Upper lobe of right lung (tissue), 1 donor: Measurements from ENCODE around the gene DNTTIP2. TPM values are rescaled to one million over a fixed set of nuclear protein-coding genes. Genes with fewer than 3 reads are reported as not detected.
A peak's percentile ranks its signal among the peaks of the same experiment; 100 is the strongest.

Experiments
- ATAC-seq: fragments of 200-7000 bp; cut with Tn5 transposase; one replicate; pipeline ENCODE4 v1.9.1; 2020; ENCODE audit warnings: mild to moderate bottlenecking, moderate library complexity
- DNase-seq: peaks from one replicate; pipeline ENCODE4 v3.0.0-alpha.2; 2020
- H3K27ac ChIP-seq: fragments of 200-600 bp; one replicate; pipeline ENCODE4 v1.8.0; 2022
- H3K27me3 ChIP-seq: fragments of 200-600 bp; one replicate; pipeline ENCODE4 v1.8.0; 2022; ENCODE audit warnings: mild to moderate bottlenecking
- H3K36me3 ChIP-seq: fragments of 200-600 bp; one replicate; pipeline ENCODE4 v1.8.0; 2022
- H3K4me1 ChIP-seq: fragments of 200-600 bp; one replicate; pipeline ENCODE4 v1.8.0; 2022
- H3K4me3 ChIP-seq: fragments of 200-600 bp; one replicate; pipeline ENCODE4 v1.8.0; 2022; ENCODE audit warnings: mild to moderate bottlenecking
- H3K9me3 ChIP-seq: fragments of 200-600 bp; one replicate; pipeline ENCODE4 v1.8.0; 2022
- CTCF ChIP-seq: fragments of 200-600 bp; IDR thresholded peaks from one replicate; pipeline ENCODE4 v1.8.0; 2022; ENCODE audit warnings: antibody characterized with exemption
- intact Hi-C: fragments of 100-400 bp; cut with DNase I; formaldehyde crosslinking; loops from one replicate; pipeline ENCODE4 v1.11.0; 2022
- microRNA-seq: library from miRNA; unstranded; fragments of <30 nt; microRNA quantifications from one replicate; pipeline ENCODE4 v1.2.0, GENCODE V29; 2020; ENCODE audit warnings: borderline microRNAs expressed
- total RNA-seq: library from RNA; stranded (reverse); fragmentation: NEBNext Ultra II Directional; extraction: Animal tissue kit (Norgen Biotek cat#: 25700); gene quantifications from one replicate; pipeline ENCODE4 v1.2.1, GENCODE V29; 2021
- donor health status: DM: no; HTN: yes; CAD: no; lungs with severe emphysema.

Gene DNTTIP2
- total RNA-seq, 1 donor from 2014 or later = 49.0 TPM

DNA sequence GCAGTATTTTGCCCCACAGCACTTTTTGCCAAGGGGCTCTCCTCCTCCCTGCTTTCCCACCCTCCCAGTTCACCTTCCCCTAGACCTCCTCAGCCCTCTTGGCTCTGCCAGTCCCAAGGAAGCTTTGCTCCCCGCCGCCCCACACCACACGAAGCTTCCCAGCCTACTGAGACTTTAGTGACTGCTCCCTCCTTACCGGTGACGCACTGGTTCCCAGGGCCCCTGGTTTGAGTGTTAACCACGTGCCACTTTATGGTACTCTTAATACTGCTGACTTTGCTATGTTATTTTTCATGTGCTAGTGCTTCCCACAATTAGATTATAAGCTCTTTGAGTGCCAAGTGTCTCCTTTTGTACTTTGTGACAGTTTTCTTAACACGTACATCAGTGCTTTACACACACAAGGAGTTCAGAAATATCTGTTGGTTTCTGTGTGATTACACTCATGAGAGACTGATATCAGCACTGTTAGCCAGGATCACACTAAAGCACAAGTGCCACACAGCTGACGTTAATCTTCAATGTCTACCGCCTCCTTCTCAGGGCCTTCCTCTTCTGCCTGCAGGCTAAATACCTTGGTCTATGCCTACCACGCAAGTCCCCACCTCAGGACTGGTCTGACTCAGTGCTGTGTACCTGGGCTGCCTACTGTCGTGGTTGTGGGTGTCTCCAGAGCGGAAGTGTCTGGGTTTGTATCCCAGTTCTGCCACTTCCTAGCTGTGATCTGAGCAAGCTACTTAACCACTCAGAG lies 61.0 kb downstream of the DNTTIP2 start:
- H3K27ac ChIP-seq = peak overlapping the region; percentile 59
- no peaks in the 10 kb centered on the region for H3K9me3 ChIP-seq
- no peaks in the 10 kb centered on the region for H3K36me3 ChIP-seq
- TF ChIP-seq CTCF = no peak
- ATAC-seq = peak; percentile 47
- H3K4me3 ChIP-seq = no peak overlapping the region
- intact Hi-C loops = no loop called here
- no peaks in the 10 kb centered on the region for H3K27me3 ChIP-seq
- DNase-seq = no peak
- H3K4me1 ChIP-seq = peaks cover 32% of the 10 kb centered on the region

- H3K9me3 ChIP-seq = no peaks in the 10 kb centered on the region
- TF ChIP-seq CTCF = no peak
- H3K4me3 ChIP-seq = no peak overlapping the region
- ATAC-seq (peak; percentile 73), DNase-seq (no peak)
- no peaks in the 10 kb centered on the region for H3K27me3 ChIP-seq
- peaks cover 32% of the 10 kb centered on the region for H3K4me1 ChIP-seq
- H3K36me3 ChIP-seq = no peaks in the 10 kb centered on the region
- H3K27ac ChIP-seq = peak overlapping the region; percentile 59
- intact Hi-C loops = no loop called here
Observed at GRCh38 chr1:93816970-93817678, 61.9 kb downstream of the DNTTIP2 start.

Small RNA genes within 50 kb of the gene (microRNA-seq; reads per million reads assigned to microRNA genes)
- 2.3 reads per million, percentile 13 among the genes with 10 or more reads in this experiment for gene MIR760

Other genes starting within 250 kb of the DNTTIP2 start
- gene BCAR3, start 197.4 kb downstream of the DNTTIP2 start, total RNA-seq = 23.5 TPM
- 24.5 TPM for gene GCLM, start 30.2 kb upstream of the DNTTIP2 start, total RNA-seq
- 1.4 TPM for gene ABCA4, start 241.9 kb upstream of the DNTTIP2 start, total RNA-seq